Breast epithelium (tissue), 3 donors: ENCODE measurements around the gene ZNF3.

Source experiments
- CTCF ChIP-seq, 3 donors: fragments of 450-650 bp; IDR thresholded peaks; one replicate each; pipeline ENCODE4 v1.5.1; 2016 to 2017; ENCODE audit warnings: antibody characterized with exemption in 3 of 3, mild to moderate bottlenecking in 3 of 3, moderate library complexity in 3 of 3
- POLR2A ChIP-seq: fragments of 450-650 bp; IDR thresholded peaks from one replicate; pipeline ENCODE4 v1.6.1; 2016; ENCODE audit warnings: antibody characterized with exemption, mild to moderate bottlenecking, moderate library complexity

GRCh38 chr7:100101016-100101862, 19.7 kb upstream of the ZNF3 start, which contains the start of the genes AP4M1 and MCM7:
- TF ChIP-seq POLR2A (peak; percentile 14), CTCF (IDR thresholded peaks at IDR 0.05) (no peak)
